CD4-positive, alpha-beta memory T cell (primary cell): ENCODE results near the gene BAZ2A. TPM values are rescaled to one million over a fixed set of nuclear protein-coding genes. Genes with fewer than 3 reads are reported as not detected.
"Not testable (repeated sequence)": the region's sequence is repeated elsewhere in the genome, so short reads cannot be mapped to it uniquely, and the experiment has no call there.

Experiments used
- CTCF ChIA-PET: fragments of 350-600 bp; sonication (Branson Sonifier 250); formaldehyde crosslinking; loops from one replicate; lab custom pipeline; 2021; ENCODE audit warnings: inconsistent platforms; ENCODE audit not compliant: partially characterized antibody; lab: Charles Lee
- POLR2A ChIA-PET: fragments of 350-600 bp; sonication (Branson Sonifier 250); formaldehyde crosslinking; loops from one replicate; lab custom pipeline; 2021; ENCODE audit not compliant: partially characterized antibody; lab: Charles Lee
- DNase-seq, 5 donors: peaks; one replicate each; pipeline versions ENCODE4 v3.0.0 to v3.0.0-alpha.2; 2020 to 2022; ENCODE audit warnings: mixed read lengths in 1 of 5
- H3K27ac ChIP-seq: one replicate; pipeline ENCODE4 v1.7.0; 2013; ENCODE audit warnings: low read depth, low read length
- H3K27me3 ChIP-seq: 2 replicates; pipeline ENCODE4 v1.7.0; 2013; ENCODE audit warnings: mild to moderate bottlenecking, low read length, moderate library complexity; ENCODE audit not compliant: insufficient read depth
- H3K36me3 ChIP-seq: 2 replicates; pipeline ENCODE4 v1.7.0; 2013; ENCODE audit warnings: mild to moderate bottlenecking, low read length, moderate library complexity; ENCODE audit not compliant: insufficient read depth
- H3K4me1 ChIP-seq: 2 replicates; pipeline ENCODE4 v1.7.0; 2013; ENCODE audit warnings: mild to moderate bottlenecking, low read length, moderate library complexity; ENCODE audit not compliant: insufficient read depth
- H3K4me3 ChIP-seq, 2 donors: one replicate each; pipeline ENCODE4 v1.7.0; 2013; ENCODE audit warnings: low read length in 2 of 2, mild to moderate bottlenecking in 1 of 2
- H3K9me3 ChIP-seq, 2 donors: one replicate each; pipeline ENCODE4 v1.7.0; 2013; ENCODE audit warnings: low read length in 2 of 2, control low read depth in 1 of 2; ENCODE audit not compliant: control insufficient read depth in 1 of 2
- H3K27ac Mint-ChIP-seq, 7 donors: one replicate each; pipeline ENCODE4 v1.8.0; 2020 to 2021; ENCODE audit warnings: mixed read lengths in 7 of 7, mild to moderate bottlenecking in 6 of 7, inconsistent platforms in 3 of 7, moderate library complexity in 3 of 7
- H3K27me3 Mint-ChIP-seq, 2 donors: one replicate each; pipeline ENCODE4 v1.8.0; 2020 to 2021; ENCODE audit warnings: mixed read lengths in 2 of 2
- H3K36me3 Mint-ChIP-seq, 2 donors: one replicate each; pipeline ENCODE4 v1.8.0; 2020 to 2021; ENCODE audit warnings: mixed read lengths in 2 of 2, inconsistent platforms in 1 of 2, mild to moderate bottlenecking in 1 of 2
- H3K4me1 Mint-ChIP-seq, 4 donors: one replicate each; pipeline ENCODE4 v1.8.0; 2020 to 2021; ENCODE audit warnings: mixed read lengths in 4 of 4, mild to moderate bottlenecking in 1 of 4
- H3K4me3 Mint-ChIP-seq, 8 donors: one replicate each; pipeline ENCODE4 v1.8.0; 2020 to 2021; ENCODE audit warnings: mixed read lengths in 8 of 8, mild to moderate bottlenecking in 7 of 8, moderate library complexity in 6 of 8, inconsistent platforms in 3 of 8
- H3K9me3 Mint-ChIP-seq, 8 donors: one replicate each; pipeline ENCODE4 v1.8.0; 2020 to 2021; ENCODE audit warnings: mixed read lengths in 8 of 8, mild to moderate bottlenecking in 5 of 8, inconsistent platforms in 3 of 8, moderate library complexity in 1 of 8
- intact Hi-C: fragments of 100-400 bp; cut with micrococcal nuclease; formaldehyde crosslinking; loops from one replicate; pipeline ENCODE4 v1.15.1; 2023
- polyA plus RNA-seq, 2 donors: library from polyadenylated mRNA; unstranded; fragments of 300-500 nt; fragmentation: Illumina TruSeq; gene quantifications; one replicate each; pipeline ENCODE4 v1.2.3, GENCODE V29; 2021
- total RNA-seq, 2 experiments: library from RNA; stranded (reverse); gene quantifications; one replicate each; pipeline ENCODE4 v1.2.3, GENCODE V29; 2021

Gene BAZ2A
- total and polyA plus RNA-seq, 4 experiments from 2014 or later, result 3.8 to 212 (median 121) TPM

GRCh38 chr12:56590237-56590830 is 39.8 kb downstream of the BAZ2A start:
- POLR2A ChIA-PET, result no interaction called here
- no peaks in the 10 kb centered on the region for H3K9me3 ChIP-seq
- H3K27me3 ChIP-seq, result no peaks in the 10 kb centered on the region
- no peak overlapping the region for H3K4me3 Mint-ChIP-seq
- intact Hi-C loops, result no loop called here
- H3K36me3 Mint-ChIP-seq, result peaks cover 0 to 3% of the 10 kb centered on the region in 2 donors
- no peak overlapping the region for H3K4me3 ChIP-seq
- CTCF ChIA-PET, result interaction anchor here (0.9 to 7.3 kb wide), 11 partner anchors 9 to 76 kb away, joined by 3 to 30 read pairs (median 5); no protein-coding TSS in a partner anchor
- no peak overlapping the region for H3K27ac ChIP-seq
- no peaks in the 10 kb centered on the region for H3K4me1 ChIP-seq
- H3K36me3 ChIP-seq, result no peaks in the 10 kb centered on the region
- H3K9me3 Mint-ChIP-seq, result no peaks in the 10 kb centered on the region
- DNase-seq, result no peak
- peaks cover 0 to 4% (median 2%) of the 10 kb centered on the region in 4 donors for H3K4me1 Mint-ChIP-seq
- H3K27me3 Mint-ChIP-seq, result no peaks in the 10 kb centered on the region
- no peak overlapping the region for H3K27ac Mint-ChIP-seq

DNA sequence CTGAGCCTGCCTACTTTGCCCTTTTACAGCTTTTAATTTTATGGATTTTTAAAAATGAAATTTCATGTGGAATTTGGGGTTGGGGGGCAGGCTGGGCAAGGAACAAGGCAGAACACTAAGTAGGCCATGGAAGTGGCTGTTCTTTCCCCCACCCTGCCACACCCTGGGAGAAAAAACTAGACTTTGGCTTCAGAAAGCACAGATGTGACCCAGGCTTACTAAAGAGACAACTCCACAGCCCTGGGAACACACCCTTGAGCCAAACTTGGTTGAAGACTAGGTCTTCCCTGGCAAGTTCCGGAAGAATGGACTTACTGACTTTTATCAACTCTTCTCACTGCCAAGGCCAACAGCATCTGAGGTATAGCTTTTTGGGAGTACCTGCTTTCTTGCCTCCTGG is 40.3 kb downstream of the BAZ2A start:
- Mint-ChIP-seq H3K27ac (no peak overlapping the region), H3K36me3 (peaks cover 0 to 3% of the 10 kb centered on the region in 2 donors), H3K4me3 (no peak overlapping the region), H3K9me3 (no peaks in the 10 kb centered on the region), H3K4me1 (peaks cover 0 to 4% (median 2%) of the 10 kb centered on the region in 4 donors), H3K27me3 (no peaks in the 10 kb centered on the region)
- ChIA-PET CTCF (interaction anchor here (0.6 to 7.3 kb wide), 9 partner anchors 9 to 957 kb away, joined by 3 to 30 read pairs (median 4); partner anchors contain the start of gene DCTN2), POLR2A (interaction anchor here (1.0 kb wide), 1 partner anchor 21 kb away, joined by 3 read pairs; no protein-coding TSS in a partner anchor)
- Histone ChIP-seq H3K4me1 (no peaks in the 10 kb centered on the region), H3K36me3 (no peaks in the 10 kb centered on the region), H3K27ac (no peak overlapping the region), H3K27me3 (no peaks in the 10 kb centered on the region), H3K9me3 (no peaks in the 10 kb centered on the region), H3K4me3 (no peak overlapping the region)
- DNase-seq, result no peak
- intact Hi-C loops, result no loop called here

DNA sequence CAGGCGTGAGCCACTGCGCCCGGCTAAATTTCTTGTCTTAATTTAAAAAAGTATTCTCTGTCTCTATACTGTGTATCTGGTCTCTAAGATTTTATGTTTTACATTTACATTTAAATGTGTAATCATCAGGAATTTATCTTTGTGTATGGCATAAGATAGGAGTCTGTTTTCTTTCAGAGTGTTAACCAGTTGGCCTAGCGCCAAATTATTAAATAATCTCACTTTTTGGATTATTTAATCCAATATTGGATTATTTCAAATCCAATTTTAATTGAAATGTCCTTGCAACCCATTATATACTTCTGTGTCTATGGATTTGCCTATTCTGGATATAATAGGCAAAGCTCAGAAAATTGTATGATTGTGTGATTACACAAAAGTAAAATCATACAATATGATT is 45.0 kb downstream of the BAZ2A start:
- Mint-ChIP-seq H3K9me3 (no peaks in the 10 kb centered on the region), H3K27ac (no peak overlapping the region), H3K4me3 (no peak overlapping the region), H3K27me3 (no peaks in the 10 kb centered on the region), H3K36me3 (no peaks in the 10 kb centered on the region), H3K4me1 (peaks cover 10 to 18% (median 14%) of the 10 kb centered on the region in 4 donors)
- H3K27ac ChIP-seq, result no peak overlapping the region
- no peak overlapping the region for H3K4me3 ChIP-seq
- intact Hi-C loops, result no loop called here
- peaks cover 16% of the 10 kb centered on the region for H3K4me1 ChIP-seq
- DNase-seq, result no peak
- no peaks in the 10 kb centered on the region for H3K9me3 ChIP-seq
- no peaks in the 10 kb centered on the region for H3K27me3 ChIP-seq
- ChIA-PET CTCF (interaction anchor here (1.4 to 1.9 kb wide), 2 partner anchors 10 to 51 kb away, joined by 3 to 9 read pairs; no protein-coding TSS in a partner anchor), POLR2A (interaction anchor here (1.0 to 1.5 kb wide), 2 partner anchors 11 to 43 kb away, joined by 3 to 4 read pairs; no protein-coding TSS in a partner anchor)
- H3K36me3 ChIP-seq, result no peaks in the 10 kb centered on the region

DNA sequence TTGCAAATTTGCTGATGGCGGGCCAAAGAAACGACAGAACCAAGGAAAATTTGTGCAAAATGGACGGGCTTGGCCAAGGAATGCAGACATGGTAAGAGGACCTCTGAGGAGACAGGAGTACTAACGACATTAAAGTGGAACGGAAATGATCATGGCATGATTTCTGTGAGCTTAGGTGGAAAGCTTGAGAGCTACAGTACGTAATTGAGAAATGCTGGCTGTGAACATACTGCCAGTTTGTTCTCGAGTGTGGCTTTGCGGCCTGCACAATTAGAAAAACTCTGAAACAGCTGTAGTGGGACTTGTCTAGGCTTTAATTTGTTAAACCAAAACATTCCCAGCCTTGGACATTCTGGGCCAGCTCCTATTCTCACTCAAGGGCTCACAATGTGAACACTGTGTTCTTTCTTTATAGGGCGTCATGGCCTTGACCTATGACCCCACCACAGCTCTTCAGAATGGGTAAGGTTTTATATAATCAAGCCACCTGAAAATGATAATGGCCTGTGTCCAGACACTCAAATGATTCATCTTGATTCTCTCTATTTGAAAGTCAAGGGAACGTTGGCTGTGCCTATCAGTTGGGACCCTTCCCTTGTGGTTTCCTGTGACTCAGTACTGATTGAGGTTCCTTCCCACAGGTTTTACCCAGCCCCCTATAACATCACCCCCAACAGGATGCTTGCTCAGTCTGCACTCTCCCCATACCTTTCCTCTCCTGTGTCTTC is 48.5 kb downstream of the BAZ2A start:
- H3K27me3 ChIP-seq, result no peaks in the 10 kb centered on the region
- no peaks in the 10 kb centered on the region for H3K27me3 Mint-ChIP-seq
- peak in 1 of 5 donors; percentile 53 for DNase-seq
- intact Hi-C loops, result no loop called here
- H3K27ac ChIP-seq, result no peak overlapping the region
- H3K36me3 Mint-ChIP-seq, result no peaks in the 10 kb centered on the region
- peak overlapping the region; percentile 28 to 79 (median 69) for H3K27ac Mint-ChIP-seq
- H3K9me3 Mint-ChIP-seq, result no peaks in the 10 kb centered on the region
- H3K4me3 Mint-ChIP-seq, result peak overlapping the region in 2 of 8 donors; percentile 17 to 69
- no peak overlapping the region for H3K4me3 ChIP-seq
- POLR2A ChIA-PET, result interaction anchor here (0.8 to 1.1 kb wide), 2 partner anchors 26 to 107 kb away, joined by 4 read pairs; partner anchors contain the start of gene PTGES3
- no peaks in the 10 kb centered on the region for H3K9me3 ChIP-seq
- no peaks in the 10 kb centered on the region for H3K36me3 ChIP-seq
- H3K4me1 ChIP-seq, result peaks cover 16% of the 10 kb centered on the region
- peaks cover 10 to 18% (median 14%) of the 10 kb centered on the region in 4 donors for H3K4me1 Mint-ChIP-seq
- CTCF ChIA-PET, result interaction anchor here (0.7 to 2.3 kb wide), 9 partner anchors 8 to 80 kb away, joined by 3 to 14 read pairs (median 6); no protein-coding TSS in a partner anchor

DNA sequence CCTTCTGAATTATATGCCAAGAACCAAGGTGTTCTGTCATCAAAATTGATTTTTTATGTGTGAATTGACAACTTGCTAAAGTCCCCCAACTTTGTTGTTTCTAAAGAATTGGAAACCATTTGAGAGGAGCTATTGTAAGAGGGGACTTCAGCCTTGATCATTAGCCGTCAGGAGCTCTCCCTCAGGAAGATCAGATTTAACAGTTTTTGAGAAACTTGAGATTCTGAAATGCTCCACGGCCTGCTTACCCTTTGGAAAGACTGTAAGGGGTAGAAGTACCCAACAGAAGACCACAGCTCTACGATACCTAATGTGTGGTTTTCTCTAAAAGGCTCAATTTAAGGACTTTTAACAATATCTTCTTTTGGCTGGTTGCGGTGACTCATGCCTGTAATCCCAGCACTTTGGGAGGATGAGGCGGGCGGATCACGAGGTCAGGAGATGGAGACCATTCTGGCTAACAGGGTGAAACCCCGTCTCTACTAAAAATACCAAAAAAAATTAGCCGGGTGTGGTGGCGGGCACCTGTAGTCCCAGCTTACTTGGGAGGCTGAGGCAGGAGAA is 51.1 kb downstream of the BAZ2A start:
- peaks cover 16% of the 10 kb centered on the region for H3K4me1 ChIP-seq
- no peaks in the 10 kb centered on the region for H3K27me3 ChIP-seq
- no peaks in the 10 kb centered on the region for H3K36me3 ChIP-seq
- POLR2A ChIA-PET, result no interaction called here
- Mint-ChIP-seq H3K4me1 (peaks cover 10 to 18% (median 14%) of the 10 kb centered on the region in 4 donors), H3K36me3 (no peaks in the 10 kb centered on the region), H3K9me3 (no peaks in the 10 kb centered on the region), H3K27me3 (no peaks in the 10 kb centered on the region), H3K4me3 (no peak overlapping the region), H3K27ac (peak overlapping the region in 1 of 7 donors; percentile 32)
- CTCF ChIA-PET, result interaction anchor here (0.7 to 7.7 kb wide), 3 partner anchors 9 to 66 kb away, joined by 3 to 75 read pairs (median 11); no protein-coding TSS in a partner anchor
- DNase-seq, result no peak
- H3K9me3 ChIP-seq, result no peaks in the 10 kb centered on the region
- H3K4me3 ChIP-seq, result no peak overlapping the region
- no peak overlapping the region for H3K27ac ChIP-seq
- intact Hi-C loops, result no loop called here

GRCh38 chr12:56577248-56577647 is 52.9 kb downstream of the BAZ2A start:
- H3K4me3 ChIP-seq, H3K9me3 ChIP-seq, H3K9me3 Mint-ChIP-seq, H3K27ac ChIP-seq, H3K36me3 Mint-ChIP-seq, H3K27me3 ChIP-seq, H3K27ac Mint-ChIP-seq, intact Hi-C loops, H3K27me3 Mint-ChIP-seq, H3K36me3 ChIP-seq, DNase-seq, H3K4me3 Mint-ChIP-seq: not testable (repeated sequence)
- peaks cover 11 to 15% (median 13%) of the 10 kb centered on the region in 4 donors for H3K4me1 Mint-ChIP-seq
- CTCF ChIA-PET, result interaction anchor here (0.6 to 7.7 kb wide), 3 partner anchors 55 to 118 kb away, joined by 3 to 75 read pairs (median 3); no protein-coding TSS in a partner anchor
- POLR2A ChIA-PET, result interaction anchor here (1.0 kb wide), 1 partner anchor 56 kb away, joined by 3 read pairs; no protein-coding TSS in a partner anchor
- peaks cover 20% of the 10 kb centered on the region for H3K4me1 ChIP-seq
